Lung (tissue), 12 donors: ENCODE measurements around the gene CSTF2. TPM values are rescaled to one million over a fixed set of nuclear protein-coding genes. Genes with fewer than 3 reads are reported as not detected.

ENCODE experiments used
- ATAC-seq: fragments of 200-7000 bp; cut with Tn5 transposase; one replicate; pipeline ENCODE4 v1.9.1; 2020; ENCODE audit warnings: moderate number of reproducible peaks; ENCODE audit not compliant: insufficient read depth, low FRiP score
- DNase-seq, 3 donors: peaks; one replicate each; pipeline ENCODE4 v3.0.0-alpha.2; 2013 to 2017
- H3K27ac ChIP-seq, 2 donors: one replicate each; pipeline ENCODE4 v1.5.1; 2013; ENCODE audit warnings: mild to moderate bottlenecking in 2 of 2, moderate library complexity in 2 of 2, control low read depth in 1 of 2, inconsistent platforms in 1 of 2, low read depth in 1 of 2, low read length in 1 of 2
- H3K27me3 ChIP-seq, 3 donors: one replicate each; pipeline ENCODE4 v1.5.1; 2013; ENCODE audit warnings: low read length in 2 of 3; ENCODE audit not compliant: control insufficient read depth in 3 of 3, insufficient read depth in 3 of 3
- H3K36me3 ChIP-seq, 4 donors: one replicate each; pipeline ENCODE4 v1.5.1; 2013; ENCODE audit warnings: low read length in 4 of 4, mild to moderate bottlenecking in 1 of 4, moderate library complexity in 1 of 4; ENCODE audit not compliant: control insufficient read depth in 4 of 4, insufficient read depth in 4 of 4
- H3K4me1 ChIP-seq, 5 donors: one replicate each; pipeline ENCODE4 v1.5.1; 2013; ENCODE audit warnings: low read length in 5 of 5, mild to moderate bottlenecking in 2 of 5, moderate library complexity in 1 of 5; ENCODE audit not compliant: control insufficient read depth in 5 of 5, insufficient read depth in 5 of 5
- H3K4me3 ChIP-seq: one replicate; pipeline ENCODE4 v1.5.1; 2013; ENCODE audit warnings: mild to moderate bottlenecking, control low read depth, moderate library complexity
- H3K9ac ChIP-seq, 2 donors: one replicate each; pipeline ENCODE4 v1.5.1; 2013; ENCODE audit warnings: low read length in 2 of 2, control low read depth in 1 of 2; ENCODE audit not compliant: insufficient read depth in 1 of 2
- H3K9me3 ChIP-seq, 4 donors: one replicate each; pipeline ENCODE4 v1.5.1; 2013; ENCODE audit warnings: low read length in 3 of 4, mild to moderate bottlenecking in 1 of 4, moderate library complexity in 1 of 4; ENCODE audit not compliant: control insufficient read depth in 4 of 4, insufficient read depth in 3 of 4
- CTCF ChIP-seq: IDR thresholded peaks from 2 replicates; pipeline ENCODE4 v1.5.1; 2012; ENCODE audit warnings: mild to moderate bottlenecking; ENCODE audit errors: control extremely low read depth, extremely low read depth
- WGBS, 2 donors: extraction: QIAGEN DNeasy Blood & Tissue Kit; methylation state at CpG; one replicate each; pipeline ENCODE4 v1.1.7; 2013; 5-methylcytosine and 5-hydroxymethylcytosine counted together
- polyA plus RNA-seq, 2 donors: library from polyadenylated mRNA; stranded (reverse); fragments of 200-250 nt; gene quantifications; one replicate each; pipeline ENCODE4 v1.2.1, GENCODE V29; 2013
- total RNA-seq, 2 donors: library from RNA; depleted of rRNA in 1 of 2; stranded (reverse); fragments of >200 nt in 1 of 2; gene quantifications; one replicate each; pipeline ENCODE4 v1.2.1, GENCODE V29; 2014 to 2021
- donor health status: control.
- donor health status: control.
- donor health status: Bipolar disorder and iron deficiency.
- donor health status: healthy.
- donor health status: DM: yes; HTN: yes; CAD: no.

Gene CSTF2
- total and polyA plus RNA-seq, 4 donors, result 4.6 to 18.5 (median 12.8) TPM

- Histone ChIP-seq H3K4me1 (peaks cover 0 to 2% (median 0%) of the 10 kb centered on the region in 5 donors), H3K36me3 (peaks cover 7 to 15% (median 11%) of the 10 kb centered on the region in 4 donors), H3K27ac (no peak overlapping the region), H3K9me3 (peaks cover 0 to 2% (median 0%) of the 10 kb centered on the region in 4 donors), H3K4me3 (no peak overlapping the region), H3K27me3 (peaks cover 3 to 31% (median 9%) of the 10 kb centered on the region in 3 donors), H3K9ac (no peak overlapping the region)
- 25 to 43% methylated on average over 2 of the region's 2 CpGs for WGBS, 2 donors
- ATAC-seq (no peak), DNase-seq (no peak)
- no peak for TF ChIP-seq CTCF
These were observed 9.5 kb downstream of the CSTF2 start for GRCh38 chrX:100829730-100830129.

GRCh38 chrX:100830143-100830542 is 10.0 kb downstream of the CSTF2 start:
- H3K27me3 ChIP-seq, result peaks cover 3 to 31% (median 9%) of the 10 kb centered on the region in 3 donors
- no peak for ATAC-seq
- no peak for TF ChIP-seq CTCF
- H3K9me3 ChIP-seq, result peaks cover 0 to 2% (median 0%) of the 10 kb centered on the region in 4 donors
- peaks cover 0 to 2% (median 0%) of the 10 kb centered on the region in 5 donors for H3K4me1 ChIP-seq
- no peak overlapping the region for H3K4me3 ChIP-seq
- no peak for DNase-seq
- WGBS, 2 donors, result 77 to 90% methylated on average over 5 of the region's 5 CpGs
- peaks cover 7 to 15% (median 10%) of the 10 kb centered on the region in 4 donors for H3K36me3 ChIP-seq
- no peak overlapping the region for H3K27ac ChIP-seq
- no peak overlapping the region for H3K9ac ChIP-seq

- peaks cover 7 to 15% (median 9%) of the 10 kb centered on the region in 4 donors for H3K36me3 ChIP-seq
- no peak overlapping the region for H3K27ac ChIP-seq
- H3K27me3 ChIP-seq, result peaks cover 3 to 31% (median 7%) of the 10 kb centered on the region in 3 donors
- peaks cover 0 to 2% (median 0%) of the 10 kb centered on the region in 4 donors for H3K9me3 ChIP-seq
- no peak overlapping the region for H3K9ac ChIP-seq
- no peak for DNase-seq
- WGBS, 2 donors, result 88 to 90% methylated on average over 9 of the region's 9 CpGs
- no peak overlapping the region for H3K4me3 ChIP-seq
- peaks cover 0 to 2% (median 0%) of the 10 kb centered on the region in 5 donors for H3K4me1 ChIP-seq
- TF ChIP-seq CTCF, result no peak
- ATAC-seq, result no peak
These were observed 10.4 kb downstream of the CSTF2 start for GRCh38 chrX:100830547-100830946.
